ENCODE results near the gene LCN1.

LCN1 gene

GRCh38 chr9:135485385-135485784, 35.9 kb upstream of the LCN1 start:
- DNase-seq (ENCODE audit: low spot score in 2 of 2) (no peak), ATAC-seq (no peak)
- no peaks in the 10 kb centered on the region for H3K4me1 Mint-ChIP-seq
- H3K9me3 Mint-ChIP-seq, result no peaks in the 10 kb centered on the region
- H3K36me3 Mint-ChIP-seq, result peaks cover 17% of the 10 kb centered on the region
- no peak overlapping the region for H3K4me3 Mint-ChIP-seq
- H3K27ac Mint-ChIP-seq, result no peak overlapping the region

GRCh38 chr9:135485832-135486231, 35.4 kb upstream of the LCN1 start:
- DNase-seq (ENCODE audit: low spot score in 2 of 2) (no peak), ATAC-seq (no peak)
- Mint-ChIP-seq H3K36me3 (peaks cover 17% of the 10 kb centered on the region), H3K4me3 (no peak overlapping the region), H3K27ac (no peak overlapping the region), H3K4me1 (no peaks in the 10 kb centered on the region), H3K9me3 (no peaks in the 10 kb centered on the region)

- DNase-seq (ENCODE audit: low spot score in 2 of 2) (no peak), ATAC-seq (no peak)
- H3K4me1 Mint-ChIP-seq, result no peaks in the 10 kb centered on the region
- no peaks in the 10 kb centered on the region for H3K9me3 Mint-ChIP-seq
- H3K27ac Mint-ChIP-seq, result no peak overlapping the region
- peaks cover 17% of the 10 kb centered on the region for H3K36me3 Mint-ChIP-seq
- H3K4me3 Mint-ChIP-seq, result no peak overlapping the region
Observed at GRCh38 chr9:135486267-135487065, 34.8 kb upstream of the LCN1 start.

- DNase-seq (ENCODE audit: low spot score in 2 of 2) (no peak), ATAC-seq (no peak)
- H3K4me1 Mint-ChIP-seq, result no peaks in the 10 kb centered on the region
- no peak overlapping the region for H3K4me3 Mint-ChIP-seq
- no peak overlapping the region for H3K27ac Mint-ChIP-seq
- H3K9me3 Mint-ChIP-seq, result no peaks in the 10 kb centered on the region
- H3K36me3 Mint-ChIP-seq, result peaks cover 17% of the 10 kb centered on the region
Observed at GRCh38 chr9:135487281-135488012, 33.8 kb upstream of the LCN1 start.

GRCh38 chr9:135488013-135488330, 33.3 kb upstream of the LCN1 start:
- DNase-seq (ENCODE audit: low spot score in 2 of 2) (no peak), ATAC-seq (no peak)
- peaks cover 17% of the 10 kb centered on the region for H3K36me3 Mint-ChIP-seq
- no peak overlapping the region for H3K4me3 Mint-ChIP-seq
- H3K27ac Mint-ChIP-seq, result no peak overlapping the region
- no peaks in the 10 kb centered on the region for H3K9me3 Mint-ChIP-seq
- H3K4me1 Mint-ChIP-seq, result no peaks in the 10 kb centered on the region

GRCh38 chr9:135488527-135488926, 32.7 kb upstream of the LCN1 start:
- Mint-ChIP-seq H3K4me1 (no peaks in the 10 kb centered on the region), H3K9me3 (no peaks in the 10 kb centered on the region), H3K4me3 (no peak overlapping the region), H3K36me3 (peaks cover 17% of the 10 kb centered on the region), H3K27ac (no peak overlapping the region)
- ATAC-seq, result no peak
- DNase-seq (ENCODE audit: low spot score in 2 of 2), result no peak

GRCh38 chr9:135489188-135489906, 31.9 kb upstream of the LCN1 start:
- Mint-ChIP-seq H3K9me3 (no peaks in the 10 kb centered on the region), H3K36me3 (peaks cover 17% of the 10 kb centered on the region), H3K4me3 (no peak overlapping the region), H3K4me1 (no peaks in the 10 kb centered on the region), H3K27ac (no peak overlapping the region)
- ATAC-seq (no peak), DNase-seq (ENCODE audit: low spot score in 2 of 2) (no peak)

- no peak for ATAC-seq
- H3K4me1 Mint-ChIP-seq, result no peaks in the 10 kb centered on the region
Observed at GRCh38 chr9:135490166-135490870, 30.9 kb upstream of the LCN1 start.

GRCh38 chr9:135490980-135491464, 30.2 kb upstream of the LCN1 start:
- H3K27ac Mint-ChIP-seq, result no peak overlapping the region
- DNase-seq (ENCODE audit: low spot score in 2 of 2) (no peak), ATAC-seq (no peak)
- H3K4me3 Mint-ChIP-seq, result no peak overlapping the region
- H3K36me3 Mint-ChIP-seq, result peaks cover 8% of the 10 kb centered on the region
- H3K9me3 Mint-ChIP-seq, result no peaks in the 10 kb centered on the region
- H3K4me1 Mint-ChIP-seq, result no peaks in the 10 kb centered on the region

More at GRCh38 chr9:135490166-135490870, 30.9 kb upstream of the LCN1 start:
- Mint-ChIP-seq H3K9me3 (no peaks in the 10 kb centered on the region), H3K36me3 (peaks cover 10% of the 10 kb centered on the region), H3K4me3 (no peak overlapping the region), H3K27ac (no peak overlapping the region)
- no peak for DNase-seq (ENCODE audit: low spot score in 2 of 2)

- ATAC-seq, result no peak
- no peak for DNase-seq (ENCODE audit: low spot score in 2 of 2)
- no peak overlapping the region for H3K4me3 Mint-ChIP-seq
- no peaks in the 10 kb centered on the region for H3K4me1 Mint-ChIP-seq
- no peaks in the 10 kb centered on the region for H3K9me3 Mint-ChIP-seq
- H3K36me3 Mint-ChIP-seq, result peaks cover 3% of the 10 kb centered on the region
- no peak overlapping the region for H3K27ac Mint-ChIP-seq
Observed at GRCh38 chr9:135491764-135492163, 29.5 kb upstream of the LCN1 start.

GRCh38 chr9:135492886-135493669, 28.2 kb upstream of the LCN1 start:
- Mint-ChIP-seq H3K4me1 (no peaks in the 10 kb centered on the region), H3K4me3 (no peak overlapping the region), H3K36me3 (no peaks in the 10 kb centered on the region), H3K9me3 (no peaks in the 10 kb centered on the region), H3K27ac (no peak overlapping the region)
- DNase-seq (ENCODE audit: low spot score in 2 of 2), result no peak
- ATAC-seq, result no peak

- ATAC-seq (no peak), DNase-seq (ENCODE audit: low spot score in 2 of 2) (no peak)
- Mint-ChIP-seq H3K27ac (no peak overlapping the region), H3K36me3 (no peaks in the 10 kb centered on the region), H3K4me1 (peaks cover 8% of the 10 kb centered on the region), H3K9me3 (no peaks in the 10 kb centered on the region), H3K4me3 (no peak overlapping the region)
Observed at GRCh38 chr9:135494791-135495559, 26.3 kb upstream of the LCN1 start.

GRCh38 chr9:135498381-135499126, 22.7 kb upstream of the LCN1 start:
- no peak overlapping the region for H3K27ac Mint-ChIP-seq
- DNase-seq (ENCODE audit: low spot score in 2 of 2) (no peak), ATAC-seq (no peak)
- H3K4me3 Mint-ChIP-seq, result no peak overlapping the region
- peaks cover 26% of the 10 kb centered on the region for H3K4me1 Mint-ChIP-seq
- H3K36me3 Mint-ChIP-seq, result peaks cover 28% of the 10 kb centered on the region
- H3K9me3 Mint-ChIP-seq, result no peaks in the 10 kb centered on the region
